G401.6 (cell line): ENCODE data around the gene FGF10.

Source experiments
- FAIRE-seq: peaks from 2 replicates; lab custom pipeline; 2012; peaks lifted over from hg19 to GRCh38; lab: Jason Lieb, UNC

The FGF10 gene

DNA sequence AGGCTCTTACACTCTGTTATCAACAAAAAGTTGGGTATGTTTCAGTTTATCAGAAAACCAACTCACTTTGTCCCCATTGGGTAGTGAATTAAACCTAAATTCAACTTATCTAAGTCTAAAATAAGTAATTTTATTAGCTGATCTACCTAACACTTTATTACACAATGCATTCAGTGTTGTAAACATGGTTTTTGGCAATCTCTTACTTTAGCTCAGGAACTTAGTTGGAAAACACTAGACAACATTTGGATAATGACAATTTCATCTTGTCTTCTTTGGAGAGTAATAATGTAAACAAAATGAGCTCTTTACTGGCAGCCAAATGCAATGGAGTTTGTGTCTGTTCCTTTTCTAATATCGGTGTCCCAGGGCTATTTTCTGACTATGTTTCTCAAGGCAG is 33.0 kb downstream of the FGF10 start:
- FAIRE-seq = no peak

DNA sequence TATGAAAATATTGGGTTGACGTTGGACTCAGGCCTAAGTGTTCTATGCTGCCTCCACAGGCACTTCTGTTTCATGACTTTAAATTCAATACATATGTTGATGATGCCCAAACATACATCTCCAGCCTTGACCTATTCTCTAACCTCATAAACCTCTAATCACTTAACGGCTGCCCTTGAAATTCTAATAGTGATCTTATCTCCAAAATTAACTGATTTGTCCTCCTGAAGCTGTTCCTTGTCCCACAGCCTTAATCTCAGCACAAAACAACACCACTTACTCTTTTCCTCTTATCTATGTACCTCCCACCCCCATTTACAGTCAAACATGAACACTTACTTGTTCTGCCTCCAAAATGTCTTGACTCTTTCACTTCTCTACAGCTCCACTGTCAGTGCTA is 43.3 kb downstream of the FGF10 start:
- no peak for FAIRE-seq

DNA sequence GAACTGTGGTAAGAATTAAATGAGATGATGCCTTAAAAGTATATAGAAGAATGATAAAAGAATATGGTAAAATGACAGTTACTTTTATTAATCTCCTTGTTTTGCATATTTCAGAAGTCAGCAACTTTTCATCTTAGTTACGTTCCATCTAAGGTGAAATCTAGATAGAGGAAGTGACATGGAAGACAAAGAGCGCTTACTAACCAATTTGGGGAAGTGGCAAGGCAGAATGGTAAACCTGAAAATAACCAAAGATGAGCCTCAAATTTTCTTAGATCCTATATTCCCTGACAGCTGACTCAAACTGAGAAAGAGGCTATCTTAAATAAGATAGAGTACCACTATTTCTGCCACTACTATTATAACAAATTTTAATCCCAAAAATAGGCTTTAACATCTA is 52.5 kb downstream of the FGF10 start:
- FAIRE-seq = no peak

DNA sequence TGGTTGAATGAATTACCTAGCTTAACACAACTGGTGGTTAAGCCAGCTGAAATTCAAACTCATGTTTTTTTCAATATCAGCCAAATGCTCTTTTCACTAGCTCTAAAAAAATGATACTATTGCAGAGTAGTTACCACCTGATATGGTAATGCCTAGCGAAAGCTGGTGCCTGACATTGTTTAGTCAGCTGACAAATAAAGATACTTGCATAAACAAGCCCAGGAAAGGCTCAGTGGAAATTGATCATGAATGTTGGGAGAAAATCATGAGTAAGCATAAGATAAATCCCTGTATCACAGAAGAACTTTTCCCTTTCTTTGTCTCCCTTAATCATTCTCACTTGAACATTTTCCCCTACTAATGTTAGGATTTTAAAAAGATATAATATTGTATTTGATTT is 54.6 kb downstream of the FGF10 start:
- no peak for FAIRE-seq

DNA sequence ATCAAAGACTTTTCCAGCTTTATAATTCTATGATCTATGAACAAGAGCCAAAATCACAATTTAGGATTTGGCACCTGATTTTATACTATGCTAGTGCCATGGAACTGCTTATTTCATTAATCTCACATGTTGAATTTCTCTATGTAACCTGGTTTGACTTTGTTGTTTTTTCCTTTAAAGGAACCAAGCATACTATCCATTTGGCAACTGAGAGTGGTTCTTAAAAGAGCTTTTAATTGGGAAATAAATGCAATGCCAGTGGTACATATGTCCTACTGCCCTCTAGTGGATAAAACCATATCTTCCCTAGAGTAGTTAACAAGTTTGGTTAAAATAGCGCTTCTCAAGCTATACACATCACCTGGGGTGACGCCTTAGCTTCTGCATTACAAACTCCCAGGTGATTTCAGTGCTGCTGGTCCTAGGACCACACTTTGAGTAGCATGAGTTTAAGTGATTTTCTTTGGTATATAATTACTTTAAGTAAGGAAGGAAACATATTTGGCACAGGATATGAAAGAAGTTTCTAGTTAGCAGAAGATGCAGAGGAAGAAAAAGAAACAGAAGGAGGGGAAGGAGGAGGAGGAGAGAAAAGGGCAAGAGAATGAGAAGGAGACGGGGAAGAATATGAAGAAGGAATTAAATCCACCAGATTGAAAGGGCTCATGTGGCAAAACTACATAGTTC is 56.8 kb downstream of the FGF10 start:
- FAIRE-seq = no peak

DNA sequence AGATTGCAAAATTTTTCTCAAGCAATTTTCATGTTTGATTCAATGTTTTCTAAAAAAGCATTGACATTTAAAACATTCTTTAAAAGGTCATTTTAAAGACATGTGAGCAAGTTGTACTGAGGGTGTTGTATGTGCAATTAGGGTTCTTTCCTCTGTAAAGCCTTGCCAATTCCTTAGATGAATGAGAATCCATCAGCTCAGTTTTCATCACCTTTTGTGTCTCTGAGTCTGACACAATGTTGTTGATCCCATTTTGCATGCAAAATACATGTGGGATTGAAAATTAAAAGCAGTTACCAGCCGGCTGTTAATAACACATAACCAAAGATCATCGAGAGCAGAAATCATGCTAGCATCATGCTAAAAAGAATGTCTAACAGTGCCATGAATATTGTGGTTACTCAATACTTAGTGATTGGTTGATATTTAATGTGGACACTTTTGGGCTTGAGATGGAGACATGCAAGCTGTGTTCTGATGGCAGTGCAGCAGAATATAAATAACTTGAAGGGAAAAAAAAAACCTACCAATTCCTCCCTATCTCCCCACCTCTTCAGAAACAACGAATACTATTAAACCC is 57.7 kb downstream of the FGF10 start:
- no peak for FAIRE-seq

DNA sequence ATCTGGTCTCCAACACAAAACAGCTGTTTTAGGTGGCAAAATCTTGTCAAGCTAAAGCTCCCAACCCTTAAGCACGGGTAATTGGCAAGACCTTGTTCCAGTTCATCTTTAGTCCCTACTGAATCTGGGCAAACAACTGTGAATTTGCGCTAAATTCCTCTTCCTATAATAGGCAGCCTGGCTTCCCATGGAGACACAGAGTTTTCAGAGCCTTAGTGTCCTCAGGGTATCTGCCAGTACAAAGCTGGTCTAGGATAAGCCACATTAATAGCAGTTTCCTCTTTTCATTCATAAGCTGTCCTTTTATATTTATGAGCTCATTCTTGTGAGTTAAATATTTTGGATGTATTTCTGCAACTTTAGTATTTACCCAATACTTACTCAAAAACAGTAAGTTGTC is 59.5 kb downstream of the FGF10 start:
- FAIRE-seq = no peak

DNA sequence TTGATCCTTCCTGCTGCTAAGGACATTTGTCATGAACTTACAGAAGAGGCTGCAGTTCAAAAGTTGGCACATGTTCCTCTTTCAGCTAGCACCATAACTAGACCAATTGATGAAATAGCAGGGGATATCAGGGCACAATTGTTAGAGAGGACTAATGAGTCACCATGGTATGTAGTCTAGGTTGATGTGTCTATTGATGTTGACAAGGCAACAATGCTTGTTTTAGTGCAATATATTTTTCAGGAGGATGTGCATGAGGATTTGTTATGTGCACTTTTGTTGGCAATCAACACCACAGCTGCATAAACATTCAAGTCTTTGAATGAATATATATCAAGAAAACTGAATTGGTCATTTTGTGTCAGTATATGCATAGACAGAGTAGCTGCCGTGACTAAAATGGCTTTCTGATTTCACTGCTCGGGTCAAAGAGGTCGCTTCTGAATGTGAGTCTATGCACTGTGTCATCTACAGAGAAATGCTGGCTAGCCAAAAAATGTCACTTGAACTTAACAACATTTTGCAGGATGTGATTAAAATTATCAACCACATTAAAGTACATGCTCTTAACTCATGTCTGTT is 68.0 kb downstream of the FGF10 start:
- no peak for FAIRE-seq

DNA sequence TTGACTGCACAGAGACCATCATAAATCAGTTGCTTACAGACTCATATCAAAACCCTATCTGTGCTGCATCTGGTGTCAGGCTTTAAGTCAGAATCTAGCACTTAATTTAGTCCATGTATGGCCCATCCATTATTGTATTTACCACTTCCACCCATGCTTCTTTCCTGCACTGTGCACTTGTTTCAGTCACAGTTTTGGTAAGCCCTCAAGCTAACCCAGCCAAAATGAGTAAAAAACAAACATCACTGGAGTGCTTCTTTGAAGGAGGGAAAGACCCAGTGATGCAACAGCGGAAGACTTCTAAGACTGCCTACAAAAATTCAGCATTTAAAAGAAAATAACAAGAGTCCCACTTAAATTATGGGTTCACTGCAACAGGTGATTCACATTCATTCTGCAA is 69.0 kb downstream of the FGF10 start:
- FAIRE-seq = no peak

DNA sequence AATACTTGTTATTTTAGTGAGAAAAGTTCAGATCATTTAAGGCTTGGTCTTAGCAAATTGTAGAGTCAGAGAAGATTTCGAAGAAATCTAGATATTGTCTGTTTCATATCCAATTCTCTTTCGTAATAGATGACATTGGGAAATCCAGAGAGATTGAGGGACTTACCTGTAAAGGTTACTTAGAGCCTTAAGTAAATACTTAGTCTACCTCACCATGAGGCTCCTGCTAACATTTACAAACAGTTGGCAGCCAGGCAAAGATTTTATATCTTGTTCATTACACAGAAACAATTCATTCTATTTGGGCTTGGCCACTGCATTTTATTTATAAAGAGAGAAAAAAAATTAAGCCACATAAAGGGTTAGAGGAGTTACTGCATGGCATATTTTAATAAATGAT is 70.3 kb downstream of the FGF10 start:
- FAIRE-seq = no peak

DNA sequence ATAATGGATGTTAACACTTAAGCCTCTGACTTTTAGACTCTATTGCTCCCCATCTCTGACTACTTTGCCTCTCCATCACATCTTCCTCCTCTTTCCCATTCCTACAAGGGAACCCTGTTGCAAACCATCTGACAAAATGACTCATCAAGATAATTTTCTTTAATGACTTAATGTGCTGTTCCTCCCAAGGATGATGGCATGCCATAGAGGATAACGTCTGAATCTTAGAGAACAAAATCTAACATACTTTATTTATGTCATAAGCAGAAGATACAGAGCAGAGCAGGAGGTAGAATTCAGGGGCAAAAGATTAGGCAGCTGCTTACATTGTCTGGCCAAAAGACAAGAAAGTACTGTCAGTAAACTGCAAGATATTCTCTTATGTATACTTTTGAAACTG is 76.8 kb downstream of the FGF10 start:
- no peak for FAIRE-seq

DNA sequence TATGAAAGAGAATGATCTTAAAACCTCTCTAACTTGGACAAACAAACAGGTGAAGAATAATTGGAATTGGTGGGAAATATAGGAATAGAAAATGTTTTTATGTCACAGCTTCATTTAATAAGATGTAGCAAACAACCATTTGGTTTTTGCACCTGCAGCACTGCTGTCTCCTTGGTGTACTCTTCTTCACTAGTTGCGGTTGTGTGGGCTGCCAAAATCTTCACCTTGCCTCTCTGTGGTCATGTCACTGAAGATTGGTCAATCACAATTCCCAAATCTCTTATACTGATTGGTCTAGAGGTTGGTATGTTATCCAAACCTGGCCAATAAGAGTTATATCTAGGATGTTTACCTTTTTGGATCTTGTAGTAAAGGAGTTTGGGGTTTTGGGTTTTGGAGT is 88.7 kb downstream of the FGF10 start:
- no peak for FAIRE-seq

DNA sequence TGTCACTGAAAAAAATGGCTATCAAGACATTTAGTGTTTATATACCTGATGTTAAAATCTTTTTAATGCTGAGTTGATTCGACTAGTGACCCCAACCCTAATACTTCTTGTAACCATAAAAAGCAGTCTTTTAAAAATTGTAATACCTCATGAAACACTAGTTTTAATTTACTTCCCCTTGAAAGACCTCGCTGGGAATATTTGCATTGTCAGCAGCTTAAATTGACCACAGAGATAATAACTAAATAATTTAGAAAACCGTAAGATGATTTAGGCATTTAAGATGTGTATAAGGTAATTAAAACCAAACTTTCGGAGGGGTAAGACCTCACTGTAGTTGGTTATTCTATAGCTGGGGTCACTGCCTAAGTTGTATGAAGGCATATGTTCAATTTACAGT is 89.8 kb downstream of the FGF10 start:
- no peak for FAIRE-seq

DNA sequence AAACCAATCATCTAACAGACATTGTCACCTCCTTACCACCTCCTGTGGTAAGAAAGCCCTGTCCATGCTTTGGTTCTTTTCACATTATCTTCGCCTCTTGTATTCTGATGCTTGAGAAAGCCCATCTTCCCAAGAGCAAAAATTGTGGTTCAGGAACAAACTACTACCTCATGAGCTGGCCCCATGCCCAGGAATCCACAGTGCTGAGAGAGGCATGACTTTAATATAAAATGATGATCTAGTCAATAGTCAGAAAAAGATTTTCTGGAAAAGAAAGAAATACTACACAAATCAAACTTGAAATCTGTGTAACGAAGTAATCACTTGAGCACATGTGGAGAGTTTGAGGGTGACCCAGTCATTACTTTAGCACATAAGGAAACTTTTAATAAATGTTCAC is 94.7 kb downstream of the FGF10 start:
- FAIRE-seq = no peak

DNA sequence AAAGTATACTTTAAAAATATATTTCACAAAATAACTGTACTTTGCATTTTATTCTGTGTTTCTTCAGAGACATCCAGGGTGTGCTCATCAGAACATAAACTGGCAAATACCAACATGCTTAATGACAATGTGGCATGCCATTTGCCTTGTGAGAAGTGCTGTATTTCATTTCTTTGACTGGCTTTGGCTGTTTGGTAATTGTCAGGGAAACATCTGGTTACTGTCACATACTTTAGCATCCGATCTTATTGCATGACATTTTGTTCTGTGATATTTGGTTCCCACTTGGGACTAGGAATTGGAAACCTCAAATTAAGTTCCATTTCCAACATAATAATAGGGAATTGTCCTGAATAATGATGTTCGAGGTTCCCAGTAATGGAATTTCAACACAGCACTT is 96.5 kb downstream of the FGF10 start:
- no peak for FAIRE-seq

DNA sequence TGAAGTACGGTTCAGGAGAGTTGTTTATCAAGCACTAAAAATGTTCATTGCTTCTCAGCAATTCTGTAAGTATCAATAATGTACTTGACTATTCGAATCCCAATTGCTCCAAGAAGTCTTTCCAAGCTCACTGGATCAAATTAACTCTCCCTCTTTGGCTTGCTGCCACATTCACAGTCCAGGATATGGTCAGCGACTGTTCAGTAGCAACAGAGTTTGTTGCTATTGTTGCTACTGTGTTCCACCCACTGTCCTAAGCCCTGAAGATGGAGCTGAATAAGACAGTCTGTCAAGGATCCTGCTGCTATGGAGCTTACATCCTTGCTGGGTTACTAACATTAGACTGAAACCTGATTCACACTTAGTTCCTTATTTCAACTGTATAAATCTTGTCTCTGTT is 110.8 kb downstream of the FGF10 start:
- FAIRE-seq = no peak

DNA sequence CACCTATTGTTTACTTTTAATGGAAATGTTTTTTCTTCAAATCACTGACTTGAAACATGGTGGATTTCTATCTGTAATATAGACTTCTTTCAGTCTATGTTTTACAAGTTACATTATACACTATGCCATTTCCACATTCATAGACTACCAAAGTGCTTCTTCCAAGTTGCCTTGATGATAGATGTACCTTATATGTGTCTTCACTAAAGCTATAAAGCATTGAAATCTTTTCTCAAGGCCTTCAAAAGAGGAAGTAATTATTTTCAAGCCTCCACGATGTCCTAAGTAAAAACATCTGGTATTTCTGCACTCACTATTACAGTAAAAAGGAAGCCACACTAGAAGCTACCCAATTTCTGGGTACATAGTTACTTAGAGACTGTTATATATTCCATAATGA is 113.3 kb downstream of the FGF10 start:
- FAIRE-seq = no peak

DNA sequence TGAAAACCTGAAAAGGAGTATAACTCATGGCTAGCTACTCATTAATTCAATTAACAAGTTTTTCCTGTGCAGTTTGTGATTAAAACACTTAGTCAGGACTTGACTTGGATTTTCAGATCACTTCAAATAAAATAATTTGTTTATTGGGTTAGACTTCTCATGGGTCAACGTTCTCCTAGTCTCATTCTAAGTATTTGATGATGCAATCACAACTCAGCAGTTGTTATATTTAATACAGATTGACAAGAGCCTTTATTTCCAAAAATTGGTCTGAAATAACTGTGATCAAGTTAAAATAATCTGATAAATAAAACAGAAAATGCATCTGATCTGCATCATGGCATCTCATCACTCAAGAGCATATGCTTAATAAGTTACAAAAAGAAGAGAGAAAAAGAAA is 113.9 kb downstream of the FGF10 start:
- no peak for FAIRE-seq

DNA sequence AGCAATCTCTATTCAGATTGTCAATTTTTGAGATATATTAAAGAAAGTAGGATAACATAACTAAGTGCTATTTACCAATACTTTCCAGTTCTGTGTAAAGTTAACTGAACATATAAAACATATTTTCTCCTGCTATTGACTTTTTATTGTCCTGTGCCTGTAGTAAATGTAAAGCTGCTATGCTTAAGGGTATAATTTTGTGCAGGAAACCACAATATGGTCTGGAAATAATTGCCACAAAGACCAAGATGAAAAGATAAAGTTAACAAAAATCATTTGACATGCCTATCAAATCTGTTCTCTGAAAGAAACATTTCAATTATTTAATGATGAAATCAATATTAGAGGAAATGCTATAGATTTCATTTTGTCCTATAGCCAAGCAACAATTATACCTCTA is 121.3 kb downstream of the FGF10 start:
- FAIRE-seq = no peak

DNA sequence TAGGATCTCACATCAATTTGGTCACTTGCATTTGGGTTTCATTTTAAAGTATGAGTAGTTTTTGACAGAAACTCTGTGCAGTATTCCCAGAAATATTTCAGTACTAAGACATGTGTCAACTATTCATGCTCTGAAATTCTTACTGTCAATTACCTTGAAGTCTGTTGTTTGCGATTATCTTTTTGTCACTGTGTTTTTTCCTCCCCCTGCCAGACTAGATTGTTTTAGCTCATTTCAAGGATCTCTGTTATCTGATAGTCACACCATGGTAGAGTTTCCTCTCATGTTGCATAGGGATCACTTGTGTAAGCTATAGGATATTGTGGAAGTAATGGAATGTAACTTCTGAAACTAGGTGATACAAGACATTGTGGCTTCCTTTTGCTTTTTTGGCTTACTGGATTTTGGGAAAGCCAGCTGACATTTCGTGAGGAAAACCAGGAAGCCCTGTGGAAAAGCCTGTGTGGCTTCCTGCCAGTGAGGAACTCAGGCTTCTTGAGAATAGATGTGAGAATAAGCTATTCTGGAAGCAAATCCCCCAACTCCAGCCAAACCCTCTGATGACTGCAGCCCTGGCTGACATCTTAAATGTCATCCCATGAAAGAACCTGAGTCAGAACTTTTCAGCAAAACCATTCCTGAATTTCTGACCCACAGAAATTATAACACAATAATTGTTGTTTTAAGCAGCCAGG is 122.2 kb downstream of the FGF10 start:
- FAIRE-seq = no peak

DNA sequence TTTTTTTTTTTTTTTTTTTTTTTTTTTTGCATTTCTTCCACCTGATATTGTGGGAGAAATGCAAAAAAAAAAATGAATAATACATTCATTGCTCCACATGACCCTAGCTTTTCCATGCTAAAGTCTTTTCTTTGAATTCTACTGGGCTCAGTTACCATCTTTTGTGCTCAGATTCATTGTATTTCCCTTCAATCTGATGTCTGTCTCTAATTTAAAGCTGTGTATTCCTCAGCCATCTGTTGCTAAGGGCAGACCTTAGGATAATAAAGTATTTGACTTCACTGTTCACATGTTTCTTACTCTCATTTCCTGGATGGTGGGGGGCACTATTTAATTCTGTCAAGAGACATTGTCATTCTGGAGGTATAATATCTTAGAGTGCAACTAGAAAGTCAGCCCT is 123.5 kb downstream of the FGF10 start:
- FAIRE-seq = no peak

DNA sequence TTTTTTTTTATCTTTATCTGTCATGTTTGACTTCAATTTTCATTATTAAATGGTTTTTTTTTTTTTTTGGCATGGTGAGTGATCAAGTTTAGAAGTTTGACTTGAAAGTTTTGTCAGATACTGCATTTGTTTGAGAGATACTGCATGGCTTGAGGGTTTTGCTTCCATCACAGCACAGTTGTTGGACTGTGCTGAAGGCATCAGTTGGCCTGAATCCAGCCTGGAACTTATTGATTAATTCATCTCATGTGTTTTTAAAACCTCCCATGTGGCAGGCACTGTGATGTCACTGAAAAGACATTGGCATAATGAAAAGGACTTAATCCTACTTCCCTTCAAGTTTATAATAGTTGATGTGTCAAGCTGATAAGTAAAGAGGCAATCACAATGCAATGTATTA is 128.4 kb downstream of the FGF10 start:
- FAIRE-seq = no peak

DNA sequence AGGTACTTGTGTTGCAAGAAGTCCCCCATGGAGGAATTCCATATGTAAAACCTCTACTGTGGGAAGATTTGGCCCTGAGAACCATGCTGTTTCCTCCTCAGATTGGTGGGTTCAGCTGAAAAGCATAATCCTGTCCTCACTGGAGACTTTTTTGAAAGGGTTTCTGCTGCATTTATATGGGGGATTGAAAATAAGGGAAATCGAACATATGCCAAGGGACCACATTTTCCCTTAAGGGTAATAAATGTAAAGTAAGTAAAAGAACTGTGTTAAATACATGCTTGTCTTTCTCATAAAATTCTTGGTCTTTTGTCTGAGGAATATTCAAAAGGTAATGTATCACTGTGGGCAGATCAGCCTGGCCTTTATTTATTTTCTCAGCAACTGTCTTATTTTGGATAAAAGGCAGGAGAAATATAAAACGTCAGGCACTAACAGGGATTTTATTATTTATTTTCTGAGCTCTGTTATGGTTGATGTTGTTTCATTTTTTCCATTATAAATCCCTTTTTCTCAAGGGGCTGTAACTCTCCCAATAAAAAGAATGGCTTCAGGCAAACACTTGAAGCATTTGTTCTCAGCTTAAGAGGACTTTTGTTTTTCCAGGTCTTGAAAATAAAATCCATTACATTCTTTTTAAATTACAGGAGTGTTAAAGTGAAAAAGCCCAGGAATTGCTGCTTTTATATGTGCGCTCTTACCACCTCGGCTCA is 131.4 kb downstream of the FGF10 start:
- FAIRE-seq = no peak
